A549 (cell line): Measurements from ENCODE around the gene LSM14B. TPM values are rescaled to one million over a fixed set of nuclear protein-coding genes. Genes with fewer than 3 reads are reported as not detected.

Experiments used
- ATAC-seq, 2 experiments: fragments of 200-7000 bp in 1 of 2; fragments of >200 bp in 1 of 2; cut with Nextera tagmentation in 1 of 2; cut with Tn5 transposase in 1 of 2; 3 replicates each; pipeline versions ENCODE4 v1.8.0 to v1.9.1; 2018 to 2020; ENCODE audit warnings: mild to moderate bottlenecking in 1 of 2, moderate library complexity in 1 of 2
- CTCF ChIA-PET: fragments of 300-600 bp; sonication (Branson Sonifier 250); formaldehyde crosslinking; extraction: SDS; loops from one replicate; lab custom pipeline; 2021; ENCODE audit warnings: antibody characterized with exemption, inconsistent platforms; lab: Yijun Ruan, JAX
- POLR2A ChIA-PET: fragments of 350-600 bp; formaldehyde crosslinking; extraction: SDS; loops from one replicate; lab custom pipeline; 2021; ENCODE audit warnings: antibody characterized with exemption, inconsistent platforms; lab: Yijun Ruan, JAX
- DNase-seq, 2 experiments: peaks; one replicate each; pipeline versions ENCODE4 v3.0.0 to v3.0.0-alpha.2; 2011 to 2016; ENCODE audit warnings: low read depth in 1 of 2, low spot score in 1 of 2
- FAIRE-seq: peaks from 2 replicates; lab custom pipeline; 2011; peaks lifted over from hg19 to GRCh38; lab: Jason Lieb, UNC
- H3K27ac ChIP-seq, 2 experiments: fragments of >200 bp; sonication (Bioruptor Twin); formaldehyde crosslinking; 3 replicates each; pipeline ENCODE4 v1.5.1; 2016 to 2017
- H3K4me1 ChIP-seq: fragments of >200 bp; sonication (Bioruptor Twin); formaldehyde crosslinking; 3 replicates; pipeline ENCODE4 v1.6.1; 2016
- H3K4me2 ChIP-seq: fragments of >200 bp; sonication (Bioruptor Twin); formaldehyde crosslinking; 3 replicates; pipeline ENCODE4 v1.6.1; 2016
- H3K4me3 ChIP-seq: fragments of >200 bp; sonication (Bioruptor Twin); formaldehyde crosslinking; 3 replicates; pipeline ENCODE4 v1.5.1; 2016
- H3K9me3 ChIP-seq: fragments of >200 bp; sonication (Bioruptor Twin); formaldehyde crosslinking; 3 replicates; pipeline ENCODE4 v1.6.1; 2016
- CBX2 ChIP-seq: fragments of 200-600 bp; sonication (generic); IDR thresholded peaks from 2 replicates; pipeline ENCODE4 v1.6.1; 2016; ENCODE audit warnings: low read depth, mild to moderate bottlenecking, borderline replicate concordance
- CHD4 ChIP-seq: fragments of 200-600 bp; sonication (generic); IDR thresholded peaks from 2 replicates; pipeline ENCODE4 v1.6.1; 2016; ENCODE audit warnings: antibody characterized with exemption, mild to moderate bottlenecking, borderline replicate concordance
- CTCF ChIP-seq: fragments of >200 bp; sonication (Bioruptor Twin); formaldehyde crosslinking; IDR thresholded peaks from 3 replicates; pipeline ENCODE4 v1.5.1; 2016
- ELK1 ChIP-seq: fragments of 150-350 bp; IDR thresholded peaks from 2 replicates; pipeline ENCODE4 v1.6.1; 2014; ENCODE audit warnings: low read depth, mild to moderate bottlenecking, low read length
- EP300 ChIP-seq, 2 experiments: fragments of >200 bp; sonication (Bioruptor Twin); formaldehyde crosslinking; IDR thresholded peaks; 2 replicates in 1 of 2; 3 replicates in 1 of 2; pipeline ENCODE4 v1.6.1; 2016 to 2017
- FOSB ChIP-seq: fragments of 250-450 bp; sonication (Bioruptor Pico); IDR thresholded peaks from 2 replicates; pipeline ENCODE4 v1.5.0; 2020; ENCODE audit warnings: mild to moderate bottlenecking, moderate library complexity
- HDAC2 ChIP-seq: fragments of 200-600 bp; sonication (generic); IDR thresholded peaks from 2 replicates; pipeline ENCODE4 v1.6.1; 2016
- HOXA7 ChIP-seq: fragments of 250-450 bp; sonication (Bioruptor Pico); IDR thresholded peaks from 2 replicates; pipeline ENCODE4 v1.5.0; 2020; ENCODE audit warnings: mild to moderate bottlenecking, moderate library complexity
- MYC ChIP-seq: IDR thresholded peaks from 2 replicates; pipeline ENCODE4 v1.6.1; 2012; ENCODE audit warnings: mild to moderate bottlenecking, inconsistent platforms, low read length, improper control_type of control experiment, borderline replicate concordance
- NFE2L2 ChIP-seq: fragments of 150-350 bp; conservative IDR thresholded peaks from 2 replicates; pipeline ENCODE4 v1.6.1; 2014; ENCODE audit warnings: low read length
- NPAS2 ChIP-seq: fragments of 250-450 bp; sonication (Bioruptor Pico); IDR thresholded peaks from 2 replicates; pipeline ENCODE4 v1.8.0; 2022; ENCODE audit warnings: mild to moderate bottlenecking, moderate library complexity, borderline replicate concordance
- POLR2AphosphoS2 ChIP-seq: conservative IDR thresholded peaks from 2 replicates; pipeline ENCODE4 v1.6.1; 2012; ENCODE audit warnings: low read length, improper control_type of control experiment, inconsistent platforms
- RARB ChIP-seq: fragments of 250-450 bp; sonication (Bioruptor Pico); IDR thresholded peaks from 2 replicates; pipeline ENCODE4 v1.8.0; 2021; ENCODE audit warnings: mild to moderate bottlenecking, moderate library complexity
- TP53 ChIP-seq: fragments of 250-450 bp; sonication (Bioruptor Pico); IDR thresholded peaks from 2 replicates; pipeline ENCODE4 v1.5.0; 2021; ENCODE audit warnings: mild to moderate bottlenecking, moderate library complexity
- WGBS: methylation state at CpG from one replicate; pipeline ENCODE4 v1.1.6; 2017; ENCODE audit errors: missing lambda C conversion rate; 5-methylcytosine and 5-hydroxymethylcytosine counted together
- polyA plus RNA-seq, 4 experiments: library from polyadenylated mRNA; depleted of rRNA in 3 of 4; stranded (reverse); fragments of >200 nt; fragmentation: RNase III in 1 of 4; extraction: RNeasy Plus Mini Kit Qiagen cat#74134 plus additional on column Dnase treatment in 1 of 4; gene quantifications; 2 replicates in 3 of 4; 3 replicates in 1 of 4; pipeline ENCODE4 v1.2.3, GENCODE V29; 2011 to 2017
- TF ChIP-seq, protein P1 (sequence below): IDR thresholded peaks from 2 replicates; pipeline ENCODE4 v1.6.1; 2012; ENCODE audit warnings: low read depth, borderline replicate concordance
- TF ChIP-seq, protein P2 (sequence below): fragments of >200 bp; sonication (Bioruptor Twin); formaldehyde crosslinking; IDR thresholded peaks from 3 replicates; pipeline ENCODE4 v1.6.1; 2016

Gene LSM14B
- polyA plus RNA-seq, 2 of the 4 experiments (the other 2 are of a cell fraction) = 22.7 to 28.1 TPM

DNA sequence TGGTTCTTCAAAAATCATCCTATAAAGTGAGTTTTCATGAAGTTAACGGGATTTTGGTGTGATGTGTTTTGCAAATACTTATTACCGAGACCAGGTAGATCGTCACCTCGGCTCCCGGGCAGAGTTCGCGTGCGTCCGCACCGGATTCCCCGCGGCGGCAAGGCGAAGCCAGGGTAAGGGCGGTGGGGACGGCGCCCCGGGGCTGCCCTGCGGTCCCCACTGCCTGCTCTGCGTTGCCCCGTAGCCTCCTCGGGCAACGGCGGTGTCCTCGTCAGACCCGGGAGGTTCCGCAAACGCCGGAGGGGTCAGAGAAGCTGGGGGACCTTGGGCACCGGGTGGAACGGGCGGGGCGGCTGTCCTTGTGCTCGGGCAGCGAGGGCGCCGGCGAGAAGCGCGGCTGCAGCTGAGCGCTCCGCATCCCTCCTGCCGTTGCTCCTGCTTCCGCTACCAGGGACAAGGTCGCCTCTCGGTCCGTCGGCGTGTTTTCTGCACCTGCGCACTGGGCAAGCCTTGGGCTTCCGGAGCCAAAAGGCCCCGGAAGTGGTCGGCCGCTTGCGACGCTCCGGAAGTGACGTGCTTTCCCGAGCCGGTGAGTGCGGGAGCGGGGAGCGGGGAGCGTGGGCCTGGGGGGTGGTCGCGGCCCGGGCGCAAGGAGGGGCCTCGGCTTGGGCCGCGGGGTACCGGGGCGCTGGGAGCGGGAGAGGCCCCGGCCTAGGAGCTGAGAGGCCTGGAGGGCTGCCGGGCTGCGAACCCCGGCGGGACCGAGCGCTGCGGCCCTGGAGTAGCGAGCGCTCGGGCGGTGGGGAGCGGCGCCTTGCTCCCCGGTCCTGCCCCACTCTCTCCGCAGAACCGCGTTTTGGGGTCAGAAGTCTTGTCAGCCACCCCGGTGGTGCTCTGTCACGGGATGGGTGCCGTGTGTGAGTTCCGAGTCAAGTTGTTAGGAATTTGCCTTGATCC is 60.5 kb downstream of the LSM14B start, which contains the start of gene MTG2 (continued):
- TF ChIP-seq CTCF = no peak
- 0 out of 2 replicates have a peak, but pooled peaks have one; percentile 16 for TF ChIP-seq ELK1
- no peak for TF ChIP-seq CHD4
- TF ChIP-seq NPAS2 = no peak
- TF ChIP-seq HOXA7 (CRISPR knock-in tag) = no peak
- peak in 1 of 2 experiments; percentile 20; a peak in 1 of 5 replicates for TF ChIP-seq EP300 (IDR thresholded peaks at IDR 0.05)
- TF ChIP-seq, protein P1, sequence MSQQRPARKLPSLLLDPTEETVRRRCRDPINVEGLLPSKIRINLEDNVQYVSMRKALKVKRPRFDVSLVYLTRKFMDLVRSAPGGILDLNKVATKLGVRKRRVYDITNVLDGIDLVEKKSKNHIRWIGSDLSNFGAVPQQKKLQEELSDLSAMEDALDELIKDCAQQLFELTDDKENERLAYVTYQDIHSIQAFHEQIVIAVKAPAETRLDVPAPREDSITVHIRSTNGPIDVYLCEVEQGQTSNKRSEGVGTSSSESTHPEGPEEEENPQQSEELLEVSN = 0 out of 2 replicates have a peak, but pooled peaks have one; percentile 22
- TF ChIP-seq, protein P2, sequence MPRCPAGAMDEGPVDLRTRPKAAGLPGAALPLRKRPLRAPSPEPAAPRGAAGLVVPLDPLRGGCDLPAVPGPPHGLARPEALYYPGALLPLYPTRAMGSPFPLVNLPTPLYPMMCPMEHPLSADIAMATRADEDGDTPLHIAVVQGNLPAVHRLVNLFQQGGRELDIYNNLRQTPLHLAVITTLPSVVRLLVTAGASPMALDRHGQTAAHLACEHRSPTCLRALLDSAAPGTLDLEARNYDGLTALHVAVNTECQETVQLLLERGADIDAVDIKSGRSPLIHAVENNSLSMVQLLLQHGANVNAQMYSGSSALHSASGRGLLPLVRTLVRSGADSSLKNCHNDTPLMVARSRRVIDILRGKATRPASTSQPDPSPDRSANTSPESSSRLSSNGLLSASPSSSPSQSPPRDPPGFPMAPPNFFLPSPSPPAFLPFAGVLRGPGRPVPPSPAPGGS = peak; percentile 96; the same call in 2 of the 3 replicates
- TF ChIP-seq FOSB (CRISPR knock-in tag) = no peak
- peak; percentile 69 for TF ChIP-seq MYC
- no peak for TF ChIP-seq HDAC2

GRCh38 chr20:62183426-62184142 is 61.3 kb downstream of the LSM14B start:
- Histone ChIP-seq H3K4me1 (peaks cover 21% of the 10 kb centered on the region; the same call in 2 of the 3 replicates), H3K9me3 (no peaks in the 10 kb centered on the region), H3K27ac (peak overlapping the region; percentile 85 to 97), H3K4me3 (peak overlapping the region; percentile 64), H3K4me2 (peak overlapping the region; percentile 78)
- no peak for FAIRE-seq
- TF ChIP-seq POLR2AphosphoS2 (no peak), NFE2L2 (no peak), CBX2 (no peak), TP53 (CRISPR knock-in tag) (no peak), RARB (CRISPR knock-in tag) (no peak)
- TF ChIP-seq, protein P1 = no peak
- WGBS = 26% methylated on average over 25 of the region's 25 CpGs
- ChIA-PET CTCF (interaction anchor here (0.5 kb wide), 1 partner anchor 91 kb away, joined by 3 read pairs; no protein-coding TSS in a partner anchor), POLR2A (interaction anchor here (0.9 kb wide), 1 partner anchor 119 kb away, joined by 9 read pairs; no protein-coding TSS in a partner anchor)
- peak in 1 of 2 experiments; percentile 25 for DNase-seq
- no peak for ATAC-seq

Other genes with a start within 250 kb of the LSM14B start
- gene TAF4, start 56.6 kb upstream of the LSM14B start, polyA plus RNA-seq (2011; rRNA removed) = 5.7 and 6.1 TPM in 2 replicates
- gene TAF4, start 56.6 kb upstream of the LSM14B start, polyA plus RNA-seq (2017; fragmentation: RNase III; extraction: RNeasy Plus Mini Kit Qiagen cat#74134 plus additional on column Dnase treatment) = 11.0 to 14.3 TPM (median 12.5 TPM) in 3 replicates
- gene PSMA7, start 20.9 kb downstream of the LSM14B start, polyA plus RNA-seq (2011; rRNA removed) = 494 and 562 TPM in 2 replicates
- 496 to 535 TPM (median 511 TPM) in 3 replicates for gene PSMA7, start 20.9 kb downstream of the LSM14B start, polyA plus RNA-seq (2017; fragmentation: RNase III; extraction: RNeasy Plus Mini Kit Qiagen cat#74134 plus additional on column Dnase treatment)
- 7.4 and 7.5 TPM in 2 replicates for gene SS18L1, start 21.3 kb downstream of the LSM14B start, polyA plus RNA-seq (2011; rRNA removed)
- gene SS18L1, start 21.3 kb downstream of the LSM14B start, polyA plus RNA-seq (2017; fragmentation: RNase III; extraction: RNeasy Plus Mini Kit Qiagen cat#74134 plus additional on column Dnase treatment) = 12.0 to 13.1 TPM (median 12.9 TPM) in 3 replicates
- 21.8 and 21.9 TPM in 2 replicates for gene MTG2, start 60.6 kb downstream of the LSM14B start, polyA plus RNA-seq (2011; rRNA removed)
- 25.3 to 28.7 TPM (median 25.7 TPM) in 3 replicates for gene MTG2, start 60.6 kb downstream of the LSM14B start, polyA plus RNA-seq (2017; fragmentation: RNase III; extraction: RNeasy Plus Mini Kit Qiagen cat#74134 plus additional on column Dnase treatment)
- not detected in 2 replicates for gene HRH3, start 97.8 kb downstream of the LSM14B start, polyA plus RNA-seq (2011; rRNA removed)
- gene HRH3, start 97.8 kb downstream of the LSM14B start, polyA plus RNA-seq (2017; fragmentation: RNase III; extraction: RNeasy Plus Mini Kit Qiagen cat#74134 plus additional on column Dnase treatment) = not detected in 3 replicates
- 12.8 and 14.8 TPM in 2 replicates for gene OSBPL2, start 116.0 kb downstream of the LSM14B start, polyA plus RNA-seq (2011; rRNA removed)
- 13.7 to 15.3 TPM (median 14.6 TPM) in 3 replicates for gene OSBPL2, start 116.0 kb downstream of the LSM14B start, polyA plus RNA-seq (2017; fragmentation: RNase III; extraction: RNeasy Plus Mini Kit Qiagen cat#74134 plus additional on column Dnase treatment)
- gene ADRM1, start 180.5 kb downstream of the LSM14B start, polyA plus RNA-seq (2011; rRNA removed) = 68.9 and 87.9 TPM in 2 replicates
- gene ADRM1, start 180.5 kb downstream of the LSM14B start, polyA plus RNA-seq (2017; fragmentation: RNase III; extraction: RNeasy Plus Mini Kit Qiagen cat#74134 plus additional on column Dnase treatment) = 121 to 131 TPM (median 130 TPM) in 3 replicates
- gene LAMA5, start 244.8 kb downstream of the LSM14B start, polyA plus RNA-seq (2011; rRNA removed) = 20.4 and 31.6 TPM in 2 replicates
- gene LAMA5, start 244.8 kb downstream of the LSM14B start, polyA plus RNA-seq (2017; fragmentation: RNase III; extraction: RNeasy Plus Mini Kit Qiagen cat#74134 plus additional on column Dnase treatment) = 196 to 212 TPM (median 202 TPM) in 3 replicates